Effector CD8-positive, alpha-beta T cell (primary cell): Measurements from ENCODE around the gene GMCL1.
"Not testable (repeated sequence)": the region's sequence is repeated elsewhere in the genome, so short reads cannot be mapped to it uniquely, and the experiment has no call there.

Experiments used
- DNase-seq: peaks from one replicate; lab custom pipeline; 2025; lab: John Stamatoyannopoulos, UW

Gene GMCL1

GRCh38 chr2:69848186-69848790 lies 18.8 kb downstream of the GMCL1 start:
- DNase-seq: no peak

- no peak for DNase-seq
Measured at GRCh38 chr2:69858261-69858660, 28.8 kb downstream of the GMCL1 start.

- no peak for DNase-seq
Measured at GRCh38 chr2:69863298-69863697, 33.8 kb downstream of the GMCL1 start.

- no peak for DNase-seq
Measured at GRCh38 chr2:69888451-69888850, 59.0 kb downstream of the GMCL1 start.

GRCh38 chr2:69889302-69889701 lies 59.8 kb downstream of the GMCL1 start:
- no peak for DNase-seq

- DNase-seq: no peak
Measured at GRCh38 chr2:69890881-69891280, 61.4 kb downstream of the GMCL1 start.

GRCh38 chr2:69892838-69893424 lies 63.5 kb downstream of the GMCL1 start:
- DNase-seq: not testable (repeated sequence)

- peak; percentile 66 for DNase-seq
Measured at GRCh38 chr2:69893684-69894551, 64.5 kb downstream of the GMCL1 start, which contains the start of gene SNRNP27. TSS of gene SNRNP27 (plus strand) at chr2:69893956. CDS start at chr2:69893985, 29 bp downstream.

GRCh38 chr2:69894737-69895136 lies 65.3 kb downstream of the GMCL1 start:
- not testable (repeated sequence) for DNase-seq

GRCh38 chr2:69902213-69902922 lies 72.9 kb downstream of the GMCL1 start:
- DNase-seq: no peak

GRCh38 chr2:69907216-69907615 lies 77.8 kb downstream of the GMCL1 start:
- DNase-seq: no peak

GRCh38 chr2:69911985-69912563 lies 82.6 kb downstream of the GMCL1 start:
- DNase-seq: no peak

GRCh38 chr2:69914164-69914949 lies 84.9 kb downstream of the GMCL1 start:
- DNase-seq: peak; percentile 99

GRCh38 chr2:69914950-69915945 lies 85.8 kb downstream of the GMCL1 start, which contains the start of gene MXD1:
TSS of gene MXD1 (plus strand) at chr2:69915109. CDS start at chr2:69915331, 222 bp downstream.
- no peak for DNase-seq

- DNase-seq: no peak
Measured at GRCh38 chr2:69916106-69916505, 86.6 kb downstream of the GMCL1 start.

GRCh38 chr2:69917852-69918251 lies 88.4 kb downstream of the GMCL1 start:
- no peak for DNase-seq

GRCh38 chr2:69918401-69918800 lies 88.9 kb downstream of the GMCL1 start:
- DNase-seq: no peak

GRCh38 chr2:69923116-69923515 lies 93.7 kb downstream of the GMCL1 start:
- DNase-seq: no peak

GRCh38 chr2:69926849-69927515 lies 97.5 kb downstream of the GMCL1 start:
- DNase-seq: no peak
